T-helper 1 cell (primary cell): Measurements from ENCODE around the gene SSC5D.

Source experiments
- DNase-seq, 5 donors: peaks; one replicate each; pipeline ENCODE4 v3.0.0-alpha.2; 2012 to 2020

The SSC5D gene

GRCh38 chr19:55539090-55539984 lies 51.1 kb downstream of the SSC5D start:
- no peak for DNase-seq

- DNase-seq = no peak
Observed at GRCh38 chr19:55540619-55541018, 52.4 kb downstream of the SSC5D start.

DNA sequence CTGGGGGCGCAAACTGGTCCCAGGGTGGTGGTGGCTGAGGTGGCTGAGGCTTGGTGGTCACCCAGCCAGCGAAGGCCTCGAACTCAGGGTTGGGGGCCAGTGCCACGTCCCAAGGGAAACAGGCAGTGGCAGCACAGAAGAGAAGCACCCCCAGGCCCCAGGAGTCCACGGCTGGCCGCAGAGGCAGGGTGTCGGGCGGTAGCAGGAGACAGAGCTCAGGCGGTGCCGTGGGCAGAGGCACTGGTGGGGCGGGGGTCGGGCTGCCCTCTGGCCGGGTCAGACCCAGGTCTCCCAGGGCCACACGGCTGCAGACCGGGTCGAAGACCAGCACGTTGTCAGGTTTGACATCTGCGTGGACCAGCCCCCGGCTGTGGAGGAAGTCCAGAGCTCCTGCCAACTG lies 52.9 kb downstream of the SSC5D start:
- no peak for DNase-seq

DNA sequence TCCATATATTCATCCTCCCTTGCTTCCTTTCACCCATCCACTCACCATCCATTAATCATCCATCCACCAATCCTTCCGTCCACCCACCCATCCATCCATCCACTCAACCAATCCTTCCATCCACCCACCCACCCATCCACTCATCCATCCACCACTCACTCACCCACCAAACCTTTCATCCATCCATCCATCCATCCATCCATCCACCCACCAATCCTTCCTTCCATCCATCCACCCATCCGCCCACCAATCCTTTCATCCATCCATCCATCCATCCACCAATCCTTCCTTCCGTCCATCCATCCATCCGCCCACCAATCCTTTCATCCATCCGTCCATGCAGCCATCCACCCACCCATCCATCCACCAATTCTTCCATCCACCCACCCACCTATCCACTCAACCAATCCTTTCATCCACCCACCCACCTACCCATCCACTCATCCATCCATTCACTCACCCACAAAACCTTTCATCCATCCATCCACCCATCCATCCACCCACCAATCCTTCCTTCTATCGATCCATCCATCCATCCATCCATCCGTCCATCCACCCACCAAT lies 54.1 kb downstream of the SSC5D start:
- no peak for DNase-seq

DNA sequence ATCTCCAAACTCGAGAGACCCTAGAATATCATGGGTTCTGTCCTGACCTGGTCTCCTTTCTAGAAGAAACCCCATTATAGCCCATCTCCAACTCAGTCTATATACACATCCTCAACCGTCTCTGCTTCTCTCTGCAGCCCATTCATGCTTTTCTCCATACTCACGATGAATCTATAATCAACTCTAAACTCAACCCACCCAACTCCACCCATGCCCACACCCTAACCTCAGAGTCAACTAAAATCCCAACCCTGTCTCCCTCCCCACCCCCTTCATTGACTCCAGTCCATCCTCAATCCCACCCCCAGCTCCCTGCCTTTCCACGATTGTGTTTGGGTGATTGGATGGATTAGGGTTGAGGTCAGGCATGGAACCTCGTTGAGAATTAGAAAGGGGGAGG lies 55.3 kb downstream of the SSC5D start:
- no peak for DNase-seq

- DNase-seq = no peak
Observed at GRCh38 chr19:55544014-55544413, 55.8 kb downstream of the SSC5D start.

DNA sequence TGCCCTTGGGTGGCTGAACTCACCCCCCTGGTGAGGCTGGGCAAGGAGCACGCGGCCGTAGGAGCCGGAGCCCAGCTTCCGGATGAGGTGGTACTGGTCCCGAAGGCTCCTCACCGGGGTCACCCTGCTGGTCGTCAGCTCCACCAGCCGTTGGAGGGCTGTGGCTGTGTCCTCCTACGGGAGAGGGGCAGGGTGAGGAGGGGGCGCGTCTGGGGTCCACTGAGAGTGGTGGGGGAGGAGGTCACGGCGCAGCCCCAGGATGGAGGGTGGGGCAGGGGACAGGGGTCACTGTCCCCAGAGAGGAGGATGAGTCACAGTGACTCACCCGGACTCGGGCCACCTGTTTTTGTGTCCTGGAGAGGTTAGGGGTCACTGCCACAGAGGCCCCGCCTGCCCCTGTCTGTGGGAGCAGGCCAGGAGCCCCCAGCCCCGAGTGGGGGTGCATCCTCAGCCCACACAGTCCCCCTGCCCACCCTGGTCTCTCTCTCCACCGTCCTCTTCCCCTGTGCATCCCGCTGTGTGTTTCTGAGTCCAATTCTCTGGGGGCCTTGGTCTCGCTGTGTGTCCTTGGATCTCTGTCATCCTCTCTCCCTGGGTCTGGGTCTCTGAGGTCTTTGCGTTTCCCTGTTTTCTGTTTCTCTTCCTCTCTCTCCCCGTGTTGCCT lies 56.7 kb downstream of the SSC5D start:
- no peak for DNase-seq

GRCh38 chr19:55545443-55545842 lies 57.2 kb downstream of the SSC5D start, which contains the start of gene SBK3:
SBK3 (minus strand) TSS chr19:55545543; CDS start chr19:55545543, 0 bp downstream.
- no peak for DNase-seq

DNA sequence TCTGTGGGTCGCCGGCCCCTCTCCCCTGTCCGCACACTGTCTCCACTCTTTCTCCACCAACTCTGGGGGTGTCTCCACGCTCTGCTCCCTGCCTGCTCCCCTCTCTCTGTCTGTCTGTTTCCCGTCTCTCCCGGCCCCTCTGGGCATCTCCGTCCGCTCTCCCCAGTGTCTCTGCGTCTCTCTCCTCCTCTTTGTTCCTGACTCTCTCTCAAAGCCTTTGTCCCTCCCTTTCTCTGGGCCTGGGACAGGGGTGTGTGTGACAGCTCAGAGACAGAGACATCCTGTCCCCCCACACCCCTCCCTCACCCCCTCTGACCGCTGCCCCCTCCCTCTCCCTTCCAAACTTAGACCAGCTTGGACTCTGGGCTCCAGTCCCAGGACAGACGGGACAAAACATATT lies 57.8 kb downstream of the SSC5D start:
- no peak for DNase-seq

DNA sequence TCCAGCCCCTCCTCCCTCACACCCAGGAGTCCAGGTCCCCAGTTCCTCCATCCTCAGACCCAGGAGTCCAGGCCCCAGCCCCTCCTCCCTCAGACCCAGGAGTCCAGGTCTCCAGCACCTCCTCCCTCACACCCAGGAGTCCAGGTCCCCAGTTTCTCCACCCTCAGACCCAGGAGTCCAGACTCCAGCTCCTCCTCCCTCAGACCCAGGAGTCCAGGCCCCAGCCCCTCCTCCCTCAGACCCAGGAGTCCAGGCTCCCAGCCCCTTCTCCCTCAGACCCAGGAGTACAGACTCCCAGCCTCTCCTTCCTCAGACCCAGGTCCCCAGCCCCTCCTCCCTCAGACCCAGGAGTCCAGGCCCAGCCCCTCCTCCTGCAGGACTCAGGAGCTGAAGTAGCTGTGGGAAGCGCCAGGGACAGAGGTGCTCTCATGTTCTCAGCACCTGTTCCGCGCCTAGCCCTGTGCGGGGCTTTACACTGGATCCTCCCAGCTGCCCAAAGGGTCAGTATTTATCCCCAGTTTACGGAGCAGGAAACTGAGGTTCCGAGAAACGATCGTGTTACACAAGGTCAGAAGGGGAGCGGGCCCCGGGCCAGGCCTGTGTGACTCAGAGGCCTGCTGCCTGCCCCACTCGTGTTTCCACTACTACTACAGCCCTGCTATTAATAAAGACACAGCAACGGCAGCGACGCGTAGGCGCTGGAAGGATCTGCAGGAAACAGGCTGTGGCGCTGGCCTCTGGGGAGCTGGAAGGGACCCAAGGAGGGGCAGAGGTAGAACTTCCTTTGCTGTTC lies 58.8 kb downstream of the SSC5D start:
- DNase-seq = no peak

GRCh38 chr19:55549500-55550320 lies 61.5 kb downstream of the SSC5D start:
- DNase-seq = no peak

- no peak for DNase-seq
Observed at GRCh38 chr19:55550321-55550650, 62.0 kb downstream of the SSC5D start.

DNA sequence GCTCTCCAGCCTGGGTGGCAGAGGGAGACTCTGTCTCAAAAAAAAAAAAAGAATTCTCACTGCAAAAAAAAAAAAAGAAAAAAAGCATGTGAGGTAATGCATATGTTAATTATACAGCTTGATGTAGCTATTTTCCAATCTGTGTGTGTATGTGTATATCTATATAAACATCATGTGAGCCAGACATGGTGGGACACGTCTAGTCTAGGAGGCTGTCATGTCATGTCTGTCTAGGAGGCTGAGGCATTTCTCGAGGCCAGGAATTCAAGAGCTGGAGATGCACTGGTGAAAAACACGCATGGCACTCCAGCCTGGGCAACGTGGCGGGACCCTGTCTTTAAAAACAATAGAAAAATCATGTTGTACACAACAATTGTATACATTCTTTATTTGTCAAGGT lies 64.0 kb downstream of the SSC5D start:
- no peak for DNase-seq

DNA sequence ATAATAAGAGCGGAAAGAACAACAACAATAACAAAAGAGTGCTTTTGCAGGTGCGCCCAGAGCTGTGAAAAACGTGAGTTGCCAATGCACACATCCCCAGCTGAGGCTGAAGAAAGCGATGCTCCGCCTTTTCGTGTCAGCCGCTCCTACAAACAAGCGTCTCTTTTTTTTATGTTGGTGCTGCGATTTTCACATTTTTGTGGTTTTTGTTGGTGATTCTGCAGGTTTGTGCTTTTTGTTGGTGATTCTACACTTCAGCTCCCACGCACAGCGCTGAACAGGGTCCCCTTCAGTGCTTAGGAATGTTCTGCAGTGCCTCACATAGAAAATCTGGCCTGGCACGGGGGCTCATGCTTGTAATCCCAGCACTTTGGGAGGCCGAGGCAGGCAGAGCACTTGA lies 64.4 kb downstream of the SSC5D start:
- no peak for DNase-seq

GRCh38 chr19:55553217-55554182 lies 65.3 kb downstream of the SSC5D start:
- no peak for DNase-seq

DNA sequence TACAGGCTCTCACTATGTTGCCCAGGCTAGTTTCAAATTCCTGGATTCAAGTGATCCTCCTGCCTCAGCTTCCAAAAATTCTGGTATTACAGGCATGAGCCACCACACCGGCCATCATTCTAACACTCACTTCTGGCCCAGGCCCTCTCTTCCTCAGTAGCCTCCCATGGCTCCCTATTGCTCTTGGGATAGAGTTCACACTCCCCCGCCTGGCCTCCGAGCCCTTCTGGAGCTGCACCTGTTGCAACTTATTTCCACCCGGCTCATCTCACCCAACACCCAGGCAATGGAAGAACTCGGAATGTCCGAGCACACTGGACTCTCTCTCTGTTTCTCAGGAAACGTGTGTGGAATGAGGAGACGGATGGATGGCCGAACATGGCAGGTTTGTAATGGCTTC lies 66.1 kb downstream of the SSC5D start:
- no peak for DNase-seq

DNA sequence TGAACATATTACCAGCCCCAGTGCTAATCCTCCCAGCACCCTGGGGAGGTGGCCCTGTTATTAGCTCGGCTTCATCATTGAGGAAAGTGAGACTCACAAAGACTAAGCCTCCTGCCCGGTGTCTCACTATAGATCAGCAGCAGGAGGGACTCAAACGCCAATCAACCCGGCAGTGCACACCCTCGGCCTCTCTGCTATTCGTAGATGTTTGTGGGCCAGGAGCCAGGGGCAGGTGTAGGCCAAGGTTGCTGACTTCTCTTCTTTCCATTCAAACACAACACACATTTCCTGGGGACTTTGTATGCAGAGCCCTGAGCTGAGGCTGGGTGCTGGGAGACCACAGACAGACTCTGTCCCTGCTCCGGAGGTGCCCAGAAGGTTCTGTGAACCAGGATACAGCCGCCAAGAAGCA lies 66.5 kb downstream of the SSC5D start:
- DNase-seq = no peak

DNA sequence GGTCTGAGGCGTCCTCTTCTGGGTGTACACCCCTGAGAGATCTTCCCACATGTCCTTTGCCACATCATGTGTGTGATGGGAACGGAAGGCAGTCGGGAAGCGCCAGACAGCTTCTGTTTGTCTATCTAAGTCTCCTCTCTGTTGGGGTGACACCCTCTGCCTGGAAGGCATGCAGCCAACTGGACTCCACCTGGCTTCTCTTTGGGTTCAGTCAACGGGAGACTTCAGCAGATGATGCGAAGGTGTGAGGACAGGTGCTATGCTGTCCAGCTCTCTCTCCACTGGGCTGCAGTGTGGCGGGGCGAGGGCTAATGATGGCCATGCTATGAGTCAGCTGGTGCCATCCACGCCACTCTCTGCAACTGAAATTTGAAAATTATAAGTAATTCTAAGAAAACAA lies 71.4 kb downstream of the SSC5D start:
- DNase-seq = no peak

DNA sequence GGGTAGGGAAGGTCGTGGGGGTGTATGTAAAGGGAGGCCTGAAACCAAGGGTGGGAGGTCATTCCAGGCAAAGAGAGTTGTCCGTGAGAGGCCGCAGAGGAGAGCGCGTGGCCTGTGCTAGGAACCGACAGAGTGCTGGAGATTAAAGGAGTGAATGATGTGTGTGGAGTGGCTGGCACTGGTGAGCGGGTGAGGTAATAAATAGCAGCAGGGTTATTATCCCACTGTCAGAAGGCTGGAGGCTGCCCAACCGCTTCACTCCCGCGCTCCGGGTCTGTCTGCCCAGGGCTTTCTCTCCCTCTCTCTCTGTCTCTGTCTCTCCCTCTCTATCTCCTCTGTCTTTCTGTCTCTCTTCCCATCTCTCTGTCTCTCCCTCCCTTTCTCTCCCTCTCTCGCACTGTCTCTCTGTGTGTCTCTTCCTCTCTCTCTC lies 75.0 kb downstream of the SSC5D start:
- DNase-seq = no peak

DNA sequence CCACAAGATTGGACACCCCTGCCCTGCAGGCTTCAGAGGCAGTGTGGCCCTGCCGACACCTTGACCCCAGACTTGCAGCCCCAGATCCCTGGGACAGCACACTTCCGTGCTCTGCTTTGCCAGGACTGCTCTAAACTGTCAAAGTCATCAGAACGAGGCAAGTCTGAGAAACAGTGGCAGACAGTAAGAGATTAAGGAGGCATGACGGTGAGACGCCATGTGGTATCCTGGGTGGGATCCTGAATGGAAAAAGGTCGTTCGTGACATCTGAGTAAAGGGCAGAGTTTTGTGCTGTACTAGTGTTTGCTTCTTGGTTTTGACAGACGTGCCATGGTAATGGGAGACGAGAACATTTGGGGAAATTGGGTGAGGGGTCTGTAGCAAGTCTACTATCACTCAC lies 78.6 kb downstream of the SSC5D start:
- no peak for DNase-seq
